Measurements from ENCODE around the gene ZC3H15.
"Not testable (repeated sequence)": the region's sequence is repeated elsewhere in the genome, so short reads cannot be mapped to it uniquely, and the experiment has no call there.

ZC3H15 gene

DNA sequence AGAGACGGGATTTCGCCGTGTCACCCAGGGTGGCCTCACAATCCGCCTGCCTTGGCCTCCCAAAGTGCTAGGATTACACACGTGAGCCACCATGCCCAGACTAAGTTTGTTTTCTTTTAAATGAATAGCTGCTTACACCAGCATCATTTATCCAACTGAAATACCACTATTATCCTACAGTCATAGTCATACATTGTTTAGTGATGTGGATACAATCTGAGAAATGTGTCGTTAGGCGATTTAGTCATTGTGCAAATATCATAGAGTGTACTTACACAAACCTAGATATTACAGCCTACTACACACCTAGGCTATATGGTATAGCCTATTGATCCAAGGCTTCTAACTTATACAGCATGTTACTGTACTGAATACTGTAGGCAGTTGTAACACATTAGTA, 10.3 kb downstream of the ZC3H15 start:
- no peak for DNase-seq (ENCODE audit: low spot score)

DNA sequence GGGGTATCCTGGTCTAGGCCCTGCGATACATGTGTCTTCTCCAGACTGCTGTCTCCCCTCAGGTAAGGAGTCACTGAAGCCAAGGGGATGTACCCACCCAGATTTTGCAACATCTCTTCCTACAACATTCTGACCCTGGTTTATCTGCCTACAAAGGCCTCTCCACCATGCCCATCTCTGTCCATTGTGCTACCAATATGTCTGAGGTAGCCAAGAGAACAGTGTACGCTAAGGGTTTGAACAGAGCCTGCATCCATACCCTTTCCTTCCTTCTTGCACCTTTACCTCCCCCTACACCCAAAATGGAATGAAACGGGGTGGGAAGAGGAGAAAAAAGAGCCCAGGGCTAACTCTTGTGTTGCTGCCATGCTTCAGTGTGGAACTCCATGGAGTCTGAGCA, 11.9 kb downstream of the ZC3H15 start:
- no peak for DNase-seq (ENCODE audit: low spot score)

DNA sequence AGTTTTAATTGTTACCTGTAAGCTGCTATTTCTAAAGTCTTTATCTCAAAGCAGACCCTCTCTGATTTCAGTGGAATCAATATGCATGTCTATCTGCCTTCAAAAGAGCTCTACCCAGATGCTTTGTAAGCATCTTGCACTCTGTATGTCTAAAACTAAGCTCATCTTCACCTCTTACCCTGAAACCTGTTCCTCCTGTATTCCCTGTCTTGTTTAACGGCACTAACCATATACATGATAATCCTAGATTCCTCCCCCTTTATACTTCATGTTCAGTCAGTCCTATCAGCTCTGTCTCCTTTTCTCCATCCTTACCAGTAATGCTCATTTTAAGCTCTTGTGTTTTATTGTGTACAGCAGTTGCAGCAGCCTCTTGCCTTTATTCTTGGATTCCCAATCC, 12.8 kb downstream of the ZC3H15 start:
- DNase-seq (ENCODE audit: low spot score), result no peak

DNA sequence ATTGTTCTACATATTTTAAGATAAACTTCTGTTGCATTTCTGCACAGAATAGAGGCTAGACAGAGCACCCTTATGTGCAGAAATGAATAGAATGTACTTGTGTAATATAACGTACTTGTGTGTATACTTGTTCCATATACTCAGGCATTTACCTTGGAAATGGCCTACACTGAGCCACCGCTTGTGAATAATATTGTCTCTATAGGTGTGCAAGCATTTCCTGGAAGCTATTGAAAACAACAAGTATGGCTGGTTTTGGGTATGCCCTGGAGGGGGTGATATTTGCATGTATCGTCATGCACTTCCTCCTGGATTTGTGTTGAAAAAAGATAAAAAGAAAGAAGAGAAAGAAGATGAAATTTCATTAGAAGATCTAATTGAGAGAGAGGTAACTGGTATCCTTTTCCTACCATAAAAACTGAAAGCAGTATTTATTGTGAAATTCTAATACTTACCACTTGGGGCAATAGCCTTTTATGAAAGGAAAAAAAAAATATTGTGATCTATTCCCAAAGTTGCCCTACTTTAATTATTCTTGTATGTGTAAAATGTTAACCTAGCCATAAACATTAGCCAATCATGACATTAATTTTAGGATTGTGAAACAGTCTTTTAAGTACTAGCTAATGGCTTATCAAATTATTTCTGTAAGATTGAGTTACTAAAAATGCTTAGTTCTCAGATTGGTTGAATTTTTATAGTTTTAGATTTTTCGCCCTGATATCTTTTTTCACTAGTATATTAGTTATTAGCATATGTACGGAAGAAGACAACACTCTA, 18.0 kb downstream of the ZC3H15 start:
- no peak for DNase-seq (ENCODE audit: low spot score)

DNA sequence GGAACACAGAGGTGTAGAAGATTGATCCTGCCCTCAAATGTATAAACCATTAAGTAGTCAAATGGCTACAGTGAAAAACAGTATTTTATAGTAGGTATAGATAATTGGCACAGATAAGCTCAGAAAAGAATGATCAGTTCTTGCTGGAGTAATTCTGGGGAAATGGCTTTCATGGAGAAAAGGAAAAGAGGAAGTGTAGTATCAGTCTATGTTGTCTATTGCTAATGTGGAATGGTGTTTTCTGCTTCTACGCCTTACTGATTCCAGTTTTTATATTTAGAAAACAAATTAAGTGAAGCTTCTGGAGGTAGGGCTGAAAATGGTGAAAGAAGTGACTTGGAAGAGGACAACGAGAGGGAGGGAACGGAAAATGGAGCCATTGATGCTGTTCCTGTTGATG, 22.2 kb downstream of the ZC3H15 start:
- no peak for DNase-seq (ENCODE audit: low spot score)

DNA sequence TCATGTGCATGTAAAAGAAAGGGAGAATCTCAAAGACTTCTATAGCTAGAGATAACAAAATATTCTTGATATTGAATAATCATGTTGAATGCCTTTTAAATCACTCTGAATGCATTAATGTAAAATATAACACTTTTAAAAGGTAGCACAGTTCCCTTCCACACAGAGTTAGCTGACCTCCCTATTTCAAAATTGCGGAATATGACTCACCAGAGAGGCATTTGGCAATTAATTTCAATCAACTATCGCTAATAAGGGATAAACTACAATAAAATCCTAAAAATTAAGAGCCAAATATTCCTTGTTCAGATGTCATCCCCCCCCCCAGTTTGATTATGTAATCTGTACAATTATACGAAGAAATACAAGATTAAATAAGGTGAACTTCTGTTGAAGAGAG, 29.3 kb downstream of the ZC3H15 start:
- DNase-seq (ENCODE audit: low spot score), result no peak

DNA sequence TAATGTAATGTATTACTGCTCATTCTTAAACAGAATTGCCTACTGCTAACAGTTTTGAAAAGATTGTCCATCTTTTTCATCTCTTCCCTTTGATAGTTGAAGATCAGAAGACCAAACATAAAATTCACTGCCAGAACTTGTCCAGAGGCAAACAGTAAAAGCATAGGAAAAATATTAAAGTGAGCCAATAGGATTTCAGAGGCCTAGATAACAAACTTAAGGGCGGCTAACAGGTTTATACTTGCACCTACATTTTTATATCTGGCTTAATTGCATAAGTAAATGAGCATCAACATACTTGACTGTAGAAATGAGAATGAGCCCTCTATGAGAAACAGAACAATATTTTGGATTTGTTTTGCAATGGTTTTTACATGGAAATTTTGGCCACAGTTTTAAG, 30.3 kb downstream of the ZC3H15 start:
- no peak for DNase-seq (ENCODE audit: low spot score)

DNA sequence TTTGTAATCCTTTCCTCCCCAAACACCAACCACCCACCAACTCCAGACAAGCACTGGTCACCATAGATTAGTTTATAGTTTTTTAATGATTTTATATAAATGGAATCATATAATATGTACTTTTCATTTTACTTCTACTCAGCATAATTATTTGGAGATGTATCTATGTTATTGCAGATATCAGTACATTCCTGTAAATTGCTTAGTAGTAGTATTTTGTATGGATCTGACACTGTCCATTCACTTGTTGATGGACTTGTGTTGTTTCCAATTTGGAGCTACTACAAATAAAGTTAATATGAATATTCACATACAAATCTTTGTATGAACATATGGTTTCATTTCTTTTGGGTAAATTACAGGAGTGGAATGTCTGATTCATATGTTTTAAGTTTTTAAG, 31.0 kb downstream of the ZC3H15 start:
- DNase-seq (ENCODE audit: low spot score), result no peak

DNA sequence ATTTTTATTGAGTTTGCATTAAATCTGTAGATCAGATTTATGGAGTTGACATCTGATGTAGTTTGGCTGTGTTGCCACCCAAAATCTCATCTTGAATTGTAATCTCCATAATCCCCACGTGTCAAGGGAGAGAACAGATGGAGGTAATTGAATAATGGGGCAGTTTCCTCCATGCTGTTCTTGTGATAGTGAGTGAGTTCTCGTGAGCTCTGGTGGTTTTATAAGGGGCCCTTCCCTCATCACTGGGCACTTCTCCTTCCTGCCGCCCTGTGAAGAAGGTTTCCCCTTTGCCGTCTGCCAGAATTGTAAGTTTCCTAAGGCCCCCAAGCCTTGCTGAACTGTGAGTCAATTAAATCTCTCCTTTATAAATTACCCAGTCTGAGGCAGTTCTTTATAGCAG, 32.2 kb downstream of the ZC3H15 start:
- no peak for DNase-seq (ENCODE audit: low spot score)

DNA sequence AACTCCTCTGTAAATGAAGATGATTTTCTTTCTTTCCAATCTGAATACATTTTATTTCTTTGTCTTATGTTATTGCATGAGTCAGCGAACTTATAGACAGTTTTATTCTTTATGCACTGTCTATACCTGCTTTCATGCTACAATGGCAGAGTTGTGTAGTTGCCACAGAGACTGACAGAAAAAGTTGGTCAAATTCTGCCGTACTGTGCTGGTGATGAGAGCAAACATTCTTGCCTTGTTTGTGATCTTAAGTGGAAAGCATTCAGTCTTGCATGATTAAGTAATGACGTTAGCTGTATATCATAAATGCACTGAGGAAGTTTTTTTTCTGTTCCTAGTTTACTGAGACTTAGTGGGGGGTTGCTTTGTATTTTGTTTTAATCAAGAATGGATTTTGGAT, 32.9 kb downstream of the ZC3H15 start:
- no peak for DNase-seq (ENCODE audit: low spot score)

DNA sequence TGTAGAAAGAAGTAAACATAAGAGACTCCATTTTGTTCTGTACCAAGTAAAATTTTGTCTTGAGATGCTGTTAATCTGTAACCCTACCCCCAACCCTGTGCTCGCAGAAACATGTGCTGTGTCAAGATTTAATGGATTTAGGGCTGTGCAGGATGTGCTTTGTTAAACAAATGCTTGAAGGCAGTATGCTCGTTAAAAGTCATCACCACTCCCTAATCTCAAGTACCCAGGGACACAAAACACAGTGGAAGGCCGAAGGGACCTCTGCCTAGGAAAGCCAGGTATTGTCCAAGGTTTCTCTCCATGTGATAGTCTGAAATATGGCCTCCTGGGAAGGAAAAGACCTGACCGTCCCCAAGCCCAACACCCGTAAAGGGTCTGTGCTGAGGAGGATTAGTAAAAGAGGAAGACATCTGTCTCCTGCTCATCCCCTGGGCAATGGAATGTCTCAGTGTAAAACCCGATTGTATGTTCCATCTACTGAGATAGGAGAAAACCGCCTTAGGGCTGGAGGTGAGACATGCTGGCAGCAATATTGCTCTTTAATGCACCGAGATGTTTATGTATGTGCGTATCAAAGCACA, 35.6 kb downstream of the ZC3H15 start:
- DNase-seq (ENCODE audit: low spot score), result not testable (repeated sequence)

DNA sequence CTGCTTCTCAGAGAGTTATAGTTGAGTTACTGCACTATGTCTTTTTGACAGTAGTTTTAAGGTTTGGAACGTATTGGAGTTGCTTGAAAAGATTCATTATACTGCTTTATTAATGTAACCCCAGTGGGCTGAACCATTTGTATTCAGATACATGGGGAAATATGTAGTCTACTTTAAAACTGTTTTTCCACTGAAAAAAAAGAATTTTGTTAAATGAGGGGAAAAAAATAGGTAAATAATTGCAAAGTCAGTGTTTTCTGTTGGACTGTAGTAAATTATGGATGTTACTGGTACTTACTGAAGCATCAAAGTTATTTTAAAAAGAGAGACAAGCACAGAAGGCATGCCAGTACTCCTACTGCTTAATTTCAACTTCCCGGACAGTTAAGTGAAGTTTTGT, 36.4 kb downstream of the ZC3H15 start:
- no peak for DNase-seq (ENCODE audit: low spot score)

DNA sequence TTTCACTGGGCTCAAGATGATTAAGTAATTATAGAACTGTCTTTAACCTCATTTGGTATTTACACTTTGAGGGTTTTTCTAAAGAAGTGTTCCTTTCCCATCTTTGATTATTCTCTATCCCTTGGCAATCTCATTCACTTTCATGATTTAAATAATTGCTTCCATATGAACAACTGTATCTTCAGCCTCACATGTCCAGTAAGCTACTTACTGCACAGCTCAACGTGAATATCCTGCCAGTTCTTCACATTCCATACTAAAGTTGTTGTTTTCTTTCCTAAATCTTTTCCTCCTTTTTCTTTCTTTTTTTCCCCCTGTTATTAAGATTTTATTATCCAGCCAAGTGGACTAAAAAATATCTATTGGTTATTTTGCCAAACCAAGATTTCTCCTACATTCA, 37.7 kb downstream of the ZC3H15 start:
- no peak for DNase-seq (ENCODE audit: low spot score)

DNA sequence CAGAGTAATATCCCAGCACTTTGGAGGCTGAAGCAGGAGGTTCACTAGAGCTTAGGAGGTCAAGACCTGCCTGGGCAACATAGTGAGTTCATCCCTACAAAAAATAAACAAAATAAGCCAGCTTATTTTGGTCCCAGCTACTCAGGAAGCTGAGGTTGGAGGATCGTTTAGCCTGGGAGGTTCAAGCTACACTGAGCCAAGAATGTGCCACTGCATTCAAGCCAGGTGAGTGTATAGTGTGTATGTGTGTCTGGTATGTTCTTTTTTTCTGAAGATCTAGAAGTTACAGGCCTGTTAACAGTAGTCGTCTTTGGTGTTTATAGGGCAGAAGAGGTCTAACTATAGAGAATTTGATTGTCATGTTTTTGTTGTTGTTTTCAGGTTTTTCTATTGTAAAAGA, 40.2 kb downstream of the ZC3H15 start:
- DNase-seq (ENCODE audit: low spot score), result no peak

DNA sequence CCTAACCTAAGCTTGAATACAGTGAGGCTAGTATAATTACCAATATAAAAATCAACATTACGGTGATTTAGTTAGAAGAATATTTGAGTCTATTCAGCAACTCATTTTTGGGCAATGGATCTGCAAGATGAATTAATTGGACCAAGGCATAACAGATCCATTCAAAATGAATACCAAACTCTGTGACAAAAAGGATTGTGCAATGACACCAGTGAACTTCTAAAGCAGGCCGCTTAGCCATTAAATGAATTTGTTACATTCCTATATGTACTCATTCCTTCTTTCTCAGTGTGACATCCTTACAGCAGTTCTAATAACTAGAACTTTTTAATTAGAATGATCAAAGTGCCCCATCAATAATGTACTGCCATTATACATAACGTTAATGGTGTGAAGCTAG, 44.3 kb downstream of the ZC3H15 start:
- DNase-seq (ENCODE audit: low spot score), result no peak

DNA sequence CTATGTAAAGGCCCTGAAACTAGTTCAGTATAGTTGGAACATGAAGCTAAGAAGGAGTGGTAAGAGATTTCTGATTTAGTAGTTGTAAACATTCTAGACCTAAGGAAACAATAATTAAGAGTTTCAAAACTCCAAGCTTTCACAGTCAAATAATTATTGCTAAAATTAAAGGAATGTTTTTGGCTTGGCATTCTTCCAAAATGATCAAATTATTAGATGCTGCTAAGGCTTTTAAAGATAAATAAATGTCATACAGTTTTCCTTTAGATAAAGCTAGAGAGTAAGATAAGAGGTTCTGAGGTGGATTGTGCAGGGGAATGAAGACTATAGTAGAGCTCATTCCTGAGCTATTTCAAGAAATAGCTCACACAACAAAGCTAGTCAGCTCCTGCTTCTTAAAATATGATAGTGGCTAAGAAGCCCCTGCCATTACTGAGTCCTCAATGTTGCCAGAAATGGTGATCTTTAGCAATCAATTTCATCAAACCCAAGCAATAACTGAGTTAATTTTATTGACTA, 45.3 kb downstream of the ZC3H15 start:
- no peak for DNase-seq (ENCODE audit: low spot score)

DNA sequence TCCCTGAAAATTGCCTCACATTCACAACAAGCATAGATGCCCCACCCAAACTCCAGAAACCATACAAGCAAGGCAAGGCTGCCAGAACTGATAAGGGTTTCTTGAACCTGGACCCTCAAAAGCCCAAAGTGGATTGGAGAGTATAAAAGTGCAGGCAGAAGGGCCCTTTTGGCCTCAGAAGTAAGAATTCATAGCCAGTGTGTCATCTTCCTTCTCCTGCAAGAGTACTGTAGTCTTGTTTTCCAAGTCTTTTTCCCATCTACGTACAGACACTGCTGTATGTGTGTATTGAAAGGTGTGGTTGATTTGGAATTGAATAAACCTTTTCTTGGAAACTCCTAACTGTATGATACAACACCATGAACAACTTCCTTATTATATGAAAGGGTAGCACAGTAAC, 46.8 kb downstream of the ZC3H15 start:
- no peak for DNase-seq (ENCODE audit: low spot score)

DNA sequence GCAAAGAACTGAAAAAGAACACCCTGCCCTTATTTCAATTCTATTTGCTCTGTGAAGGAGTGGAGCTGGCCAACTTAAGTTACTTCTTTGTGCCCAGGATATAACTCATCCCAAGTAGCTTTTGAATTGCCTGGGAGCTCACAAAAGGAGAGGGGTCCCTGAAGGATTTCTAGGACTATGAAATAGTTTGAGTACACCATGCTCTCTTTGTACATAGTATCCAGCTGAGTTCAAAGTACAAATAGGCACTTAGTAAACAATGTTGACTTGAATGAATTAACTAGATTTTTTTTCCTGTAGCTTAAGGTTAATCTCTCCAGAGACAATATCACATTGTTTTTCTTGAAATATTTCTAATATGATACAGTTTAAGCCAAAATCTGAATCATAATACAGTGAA, 47.7 kb downstream of the ZC3H15 start:
- no peak for DNase-seq (ENCODE audit: low spot score)

DNA sequence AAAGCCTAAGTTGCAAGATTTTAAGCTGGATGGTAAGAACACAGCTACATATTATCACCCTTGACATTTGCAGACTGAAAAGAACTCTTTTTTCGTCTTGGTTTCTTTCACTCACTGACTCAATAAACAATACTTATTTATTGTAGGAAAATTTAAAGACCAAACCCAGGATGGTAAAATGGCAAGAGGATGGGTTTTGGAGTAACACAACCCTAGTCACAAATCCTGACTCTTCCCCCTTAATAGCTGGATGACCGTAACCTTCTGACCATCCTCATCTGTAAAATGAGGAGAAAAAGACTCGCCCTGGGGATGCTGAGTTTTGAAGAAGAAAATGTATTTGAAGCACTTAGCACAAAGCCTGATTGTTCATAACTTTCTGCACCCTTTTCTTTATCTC, 48.3 kb downstream of the ZC3H15 start:
- no peak for DNase-seq (ENCODE audit: low spot score)

DNA sequence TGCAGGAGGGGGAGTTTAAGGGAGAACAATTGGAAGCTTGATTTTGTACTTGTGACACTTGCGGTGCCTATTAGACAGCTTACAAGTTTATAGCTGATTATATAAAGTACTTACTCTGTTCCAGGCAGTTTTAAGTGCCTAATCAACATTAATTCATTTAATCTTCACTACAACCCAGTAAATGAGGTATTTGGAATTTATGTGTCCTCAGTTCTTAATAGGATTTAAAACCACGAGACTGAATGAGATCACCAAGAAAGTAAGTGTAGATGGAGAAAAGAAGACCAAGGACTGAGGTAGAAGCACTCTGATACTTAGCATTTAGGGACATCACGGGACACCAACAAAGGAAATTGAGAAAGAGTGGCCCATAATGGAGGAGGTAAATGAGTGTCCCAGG, 49.8 kb downstream of the ZC3H15 start:
- DNase-seq (ENCODE audit: low spot score), result no peak

DNA sequence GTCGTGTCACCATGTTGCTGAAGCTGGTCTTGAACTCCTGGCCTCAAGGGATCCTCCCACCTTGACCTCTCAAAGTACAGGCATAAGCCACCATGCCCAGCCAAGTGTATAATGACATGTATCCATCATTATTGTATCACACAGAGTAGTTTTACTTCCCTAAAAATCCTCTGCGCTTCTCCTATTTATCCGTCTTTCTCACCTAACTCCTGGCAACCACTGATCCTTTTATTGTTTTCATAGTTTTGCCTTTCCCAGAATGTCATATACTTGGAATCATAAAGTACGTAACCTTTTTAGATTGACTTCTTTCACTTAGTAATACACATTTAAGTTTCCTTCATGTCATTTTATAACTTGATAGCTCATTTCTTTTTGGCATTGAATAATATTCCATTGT, 51.0 kb downstream of the ZC3H15 start:
- no peak for DNase-seq (ENCODE audit: low spot score)

DNA sequence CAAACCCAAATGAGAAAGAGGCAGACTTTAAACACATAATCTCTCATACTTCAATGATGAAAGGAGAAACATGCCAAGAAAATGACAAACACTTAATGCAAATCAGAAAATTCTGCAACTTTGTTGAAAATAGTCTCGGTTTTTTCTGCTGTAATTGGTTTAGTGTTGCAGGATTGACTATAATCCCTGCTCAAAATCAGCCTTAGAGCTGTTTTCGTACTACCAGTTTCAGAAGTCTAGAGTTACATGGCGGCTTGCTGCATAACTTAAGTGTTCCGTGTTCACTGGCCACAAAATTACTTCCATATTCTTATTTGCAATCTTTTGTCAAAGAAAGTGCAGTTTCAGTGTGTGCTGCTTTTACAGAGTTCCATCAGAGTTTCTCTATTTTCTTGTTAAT, 54.9 kb downstream of the ZC3H15 start:
- DNase-seq (ENCODE audit: low spot score), result no peak

DNA sequence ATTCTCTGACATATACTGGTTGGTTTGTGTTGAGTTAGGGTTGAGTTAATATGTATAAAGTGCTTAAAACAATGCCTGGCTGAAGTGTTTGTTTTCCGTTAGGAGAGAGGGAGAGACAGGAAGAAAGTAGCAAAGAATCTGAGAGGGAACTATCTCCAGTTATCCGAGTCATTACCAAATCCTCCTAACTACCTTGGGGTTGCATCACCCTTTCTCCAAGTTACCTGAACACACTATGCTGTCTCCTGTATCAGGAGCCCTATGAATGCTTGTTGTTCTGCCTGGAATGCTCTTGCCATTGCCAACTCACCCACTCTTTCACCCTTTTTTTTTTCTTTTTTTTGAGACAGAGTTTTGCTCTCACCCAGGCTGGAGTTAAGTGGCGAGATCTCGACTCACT, 55.9 kb downstream of the ZC3H15 start:
- no peak for DNase-seq (ENCODE audit: low spot score)

DNA sequence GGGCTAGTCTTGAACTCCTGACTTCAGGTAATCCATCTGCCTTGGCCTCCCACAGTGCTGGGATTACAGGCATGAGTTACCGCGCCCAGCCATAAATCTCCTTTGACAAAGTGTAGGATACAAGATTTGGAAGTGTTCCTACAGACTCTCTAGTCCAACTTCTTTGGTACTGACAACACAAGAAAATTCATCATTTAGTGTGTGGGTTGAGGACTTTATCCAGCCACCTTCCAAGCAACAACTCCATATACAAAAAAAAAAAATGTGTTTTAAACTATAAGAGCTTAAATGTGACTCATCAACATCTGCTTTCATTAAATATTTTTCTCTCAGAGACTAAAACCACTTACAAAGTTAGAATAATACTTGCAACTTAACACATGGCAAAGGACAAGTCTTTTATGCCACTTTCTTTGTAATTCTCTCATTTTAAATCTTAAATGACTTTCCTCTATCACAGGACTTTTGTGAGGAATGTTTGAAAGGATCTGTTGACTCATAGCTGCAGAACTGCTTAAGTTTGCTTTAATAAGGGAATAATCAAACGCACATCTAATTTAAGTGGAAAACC, 57.6 kb downstream of the ZC3H15 start:
- no peak for DNase-seq (ENCODE audit: low spot score)
